ENCODE measurements around the gene SLC5A4. TPM values are rescaled to one million over a fixed set of nuclear protein-coding genes. Genes with fewer than 3 reads are reported as not detected.

The SLC5A4 gene
- total RNA-seq, 1 donor from 2014 or later, result 1.6 TPM

- Histone ChIP-seq H3K27me3 (no peaks in the 10 kb centered on the region), H3K4me1 (no peaks in the 10 kb centered on the region), H3K9me3 (no peaks in the 10 kb centered on the region), H3K36me3 (no peaks in the 10 kb centered on the region), H3K27ac (no peak overlapping the region), H3K4me3 (no peak overlapping the region)
- intact Hi-C loops (cut with DNase I), result no loop called here
- no peak for TF ChIP-seq CTCF (IDR thresholded peaks at IDR 0.05)
- no peak for DNase-seq (ENCODE audit: low spot score in 2 of 2)
These were observed 3.6 kb upstream of the SLC5A4 start for GRCh38 chr22:32258791-32259190.

- Histone ChIP-seq H3K27me3 (no peaks in the 10 kb centered on the region), H3K27ac (no peak overlapping the region), H3K4me1 (no peaks in the 10 kb centered on the region), H3K4me3 (no peak overlapping the region), H3K36me3 (no peaks in the 10 kb centered on the region), H3K9me3 (no peaks in the 10 kb centered on the region)
- no peak for TF ChIP-seq CTCF (IDR thresholded peaks at IDR 0.05)
- no peak for DNase-seq (ENCODE audit: low spot score in 2 of 2)
- intact Hi-C loops (cut with DNase I), result no loop called here
These were observed 579 bp upstream of the SLC5A4 start for GRCh38 chr22:32255726-32256125.

- intact Hi-C loops (cut with DNase I), result no loop called here
- Histone ChIP-seq H3K36me3 (no peaks in the 10 kb centered on the region), H3K27ac (no peak overlapping the region), H3K4me3 (no peak overlapping the region), H3K9me3 (no peaks in the 10 kb centered on the region), H3K27me3 (no peaks in the 10 kb centered on the region), H3K4me1 (no peaks in the 10 kb centered on the region)
- DNase-seq (ENCODE audit: low spot score in 2 of 2), result no peak
- no peak for TF ChIP-seq CTCF (IDR thresholded peaks at IDR 0.05)
These were observed 5.9 kb downstream of the SLC5A4 start for GRCh38 chr22:32249231-32249630.

GRCh38 chr22:32248276-32248675, 6.9 kb downstream of the SLC5A4 start:
- H3K4me3 ChIP-seq, result no peak overlapping the region
- no peak for TF ChIP-seq CTCF (IDR thresholded peaks at IDR 0.05)
- no peaks in the 10 kb centered on the region for H3K4me1 ChIP-seq
- intact Hi-C loops (cut with DNase I), result no loop called here
- H3K9me3 ChIP-seq, result no peaks in the 10 kb centered on the region
- DNase-seq (ENCODE audit: low spot score in 2 of 2), result no peak
- H3K36me3 ChIP-seq, result no peaks in the 10 kb centered on the region
- no peak overlapping the region for H3K27ac ChIP-seq
- H3K27me3 ChIP-seq, result no peaks in the 10 kb centered on the region

GRCh38 chr22:32246166-32246565, 9.0 kb downstream of the SLC5A4 start:
- Histone ChIP-seq H3K27me3 (no peaks in the 10 kb centered on the region), H3K36me3 (no peaks in the 10 kb centered on the region), H3K27ac (no peak overlapping the region), H3K4me1 (no peaks in the 10 kb centered on the region), H3K4me3 (no peak overlapping the region), H3K9me3 (no peaks in the 10 kb centered on the region)
- no peak for TF ChIP-seq CTCF (IDR thresholded peaks at IDR 0.05)
- intact Hi-C loops (cut with DNase I), result no loop called here
- DNase-seq (ENCODE audit: low spot score in 2 of 2), result no peak

GRCh38 chr22:32245042-32245441, 10.1 kb downstream of the SLC5A4 start:
- Histone ChIP-seq H3K4me3 (no peak overlapping the region), H3K36me3 (no peaks in the 10 kb centered on the region), H3K4me1 (no peaks in the 10 kb centered on the region), H3K9me3 (no peaks in the 10 kb centered on the region), H3K27me3 (no peaks in the 10 kb centered on the region), H3K27ac (no peak overlapping the region)
- TF ChIP-seq CTCF (IDR thresholded peaks at IDR 0.05), result no peak
- intact Hi-C loops (cut with DNase I), result no loop called here
- no peak for DNase-seq (ENCODE audit: low spot score in 2 of 2)
